ENCODE measurements around the gene LHX6. TPM values are rescaled to one million over a fixed set of nuclear protein-coding genes. Genes with fewer than 3 reads are reported as not detected.
A peak's percentile ranks its signal among the peaks of the same experiment; 100 is the strongest.

The LHX6 gene
- total RNA-seq, 1 donor from 2014 or later = 10.8 TPM

DNA sequence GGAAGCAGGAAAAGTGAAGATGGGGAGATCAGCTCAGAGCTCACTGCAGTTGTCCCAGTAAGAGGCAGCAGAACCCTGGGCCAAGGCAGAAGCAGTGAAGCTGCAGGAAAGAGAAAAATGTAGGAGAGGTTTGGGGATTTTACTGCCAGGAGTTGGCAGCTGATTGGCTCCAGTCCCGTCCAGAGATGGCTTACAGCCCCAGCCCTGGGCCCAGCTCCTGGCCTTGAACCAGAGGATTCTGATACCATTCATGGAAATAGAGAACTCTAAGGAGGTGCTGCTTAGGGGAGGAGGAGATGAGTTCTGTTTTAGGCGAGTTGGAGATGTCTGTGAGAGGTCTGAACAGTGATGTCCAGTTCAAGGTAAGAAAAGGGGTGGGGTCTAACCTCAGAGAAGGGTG lies 64.5 kb downstream of the LHX6 start:
- DNase-seq (ENCODE audit: low spot score) = no peak
- intact Hi-C loops (cut with DNase I) = no loop called here

DNA sequence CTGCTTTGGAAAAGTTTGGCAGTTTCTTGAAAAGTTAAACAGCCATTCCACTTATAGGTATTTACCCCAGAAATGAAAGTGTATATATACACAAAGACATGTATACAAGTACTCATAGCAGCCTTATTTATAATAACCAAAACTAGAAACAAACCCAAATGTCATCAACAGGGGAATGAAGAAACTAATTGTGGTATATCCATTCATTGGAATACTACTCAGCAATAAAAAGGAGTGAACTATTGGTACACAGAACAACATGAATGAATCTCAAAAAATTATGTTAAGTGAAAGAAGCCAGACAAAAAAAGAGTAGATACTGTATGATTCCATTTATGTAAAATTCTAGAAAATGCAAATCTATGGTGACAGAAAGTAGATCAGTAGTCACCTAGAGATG lies 66.3 kb downstream of the LHX6 start:
- intact Hi-C loops (cut with DNase I) = no loop called here

GRCh38 chr9:122159925-122160246 lies 68.9 kb downstream of the LHX6 start:
- intact Hi-C loops (cut with DNase I) = no loop called here
- no peak for DNase-seq (ENCODE audit: low spot score)

More for the DNA sequence above, 66.3 kb downstream of the LHX6 start:
- DNase-seq (ENCODE audit: low spot score) = no peak

DNA sequence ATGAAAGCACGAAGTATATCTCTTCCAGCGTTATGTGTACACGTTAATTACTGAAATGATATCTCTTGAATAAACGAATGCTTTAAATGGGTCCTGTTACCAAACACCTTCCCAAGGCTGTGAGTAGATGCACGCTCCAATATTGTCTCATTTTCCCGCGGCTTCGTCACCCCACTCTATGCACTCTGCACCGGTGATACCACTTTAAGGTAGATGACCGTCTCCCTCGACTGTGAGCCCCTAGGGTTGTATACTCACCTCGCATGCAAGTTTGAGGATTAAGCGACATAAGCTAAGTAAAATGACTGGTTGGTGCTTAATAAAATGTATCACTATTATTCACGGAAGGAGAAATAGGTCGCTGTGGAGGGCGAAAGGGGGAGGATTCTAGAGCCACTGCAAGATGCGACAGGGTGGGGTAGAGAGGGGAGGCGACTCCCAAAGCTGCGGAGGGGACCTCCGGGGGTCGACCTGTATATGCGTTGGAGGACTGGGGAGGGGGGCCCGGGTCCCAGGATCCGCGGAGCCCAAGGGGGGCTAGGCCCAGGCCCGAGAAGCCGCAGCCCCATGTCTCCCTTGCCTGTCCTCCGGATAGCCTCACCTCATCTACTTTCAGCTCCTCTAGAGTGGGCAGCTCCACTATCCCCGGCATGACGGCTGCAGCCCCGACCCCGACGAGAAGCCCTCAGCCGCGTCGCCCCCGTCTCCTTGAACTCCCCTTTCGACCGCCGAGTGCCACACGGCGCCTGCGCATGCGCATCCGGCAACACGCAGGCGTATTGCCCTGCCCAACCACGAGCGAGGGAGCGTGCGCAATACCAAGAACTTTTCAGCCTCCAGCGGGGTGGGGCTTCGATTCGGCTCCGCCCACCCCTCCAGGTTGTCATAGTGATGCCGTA lies 69.5 kb downstream of the LHX6 start, which contains the start of the genes MORN5 and NDUFA8:
Gene MORN5, plus strand, starts transcription at position 883 of the 899 bp plus-strand sequence. CDS start 65 bp downstream, outside the sequence.
Gene NDUFA8, minus strand, starts transcription at position 754 of the 899 bp plus-strand sequence. Its CDS starts 102 bp downstream, at position 652.
- DNase-seq (ENCODE audit: low spot score) = peak; percentile 95
- intact Hi-C loops (cut with DNase I) = no loop called here

DNA sequence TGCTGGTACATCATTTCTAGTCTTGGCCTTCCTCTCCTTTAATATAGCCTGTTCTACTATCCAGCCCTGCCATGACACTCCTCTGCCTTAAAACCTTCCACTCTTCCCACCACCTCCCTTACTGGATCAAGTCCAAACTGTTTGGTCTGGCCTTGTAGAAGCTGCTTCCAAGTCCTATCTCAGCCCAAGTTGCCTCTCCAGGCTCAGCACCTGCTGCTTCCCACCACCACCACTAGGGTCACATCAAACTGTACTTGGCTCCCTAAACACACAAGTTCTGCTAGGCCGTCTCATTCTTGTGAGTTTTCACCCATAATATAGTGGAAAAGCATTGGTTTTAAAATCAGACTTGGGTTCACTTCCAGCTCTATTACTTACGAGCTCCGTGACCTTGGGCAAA lies 70.6 kb downstream of the LHX6 start:
- DNase-seq (ENCODE audit: low spot score) = no peak
- intact Hi-C loops (cut with DNase I) = no loop called here

DNA sequence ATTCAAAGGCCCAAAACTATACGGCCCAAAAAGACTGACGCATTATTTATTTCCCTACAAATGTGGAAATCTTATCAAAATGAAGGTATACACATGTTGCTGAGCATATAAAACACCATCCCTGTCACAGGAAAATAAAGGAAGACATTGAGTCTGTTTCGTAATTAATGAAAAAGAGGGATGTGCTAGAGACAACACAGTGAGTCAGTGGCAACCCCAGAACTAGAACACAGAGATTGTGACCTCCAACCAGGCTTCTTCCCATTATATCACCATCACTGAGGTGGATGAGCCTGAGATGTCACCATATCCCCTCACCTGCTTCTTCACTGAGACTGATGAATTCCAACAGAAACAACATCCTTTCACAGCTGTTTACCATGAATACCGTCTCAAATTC lies 73.0 kb downstream of the LHX6 start:
- no peak for DNase-seq (ENCODE audit: low spot score)
- intact Hi-C loops (cut with DNase I) = no loop called here

Other genes with a start within 250 kb of the LHX6 start
- gene TTLL11, start 135.6 kb downstream of the LHX6 start, total RNA-seq = 12.6 TPM
- 230 TPM for gene NDUFA8, start 69.2 kb downstream of the LHX6 start, total RNA-seq
- not detected for gene MORN5, start 69.0 kb downstream of the LHX6 start, total RNA-seq
- 32.3 TPM for gene RBM18, start 35.9 kb upstream of the LHX6 start, total RNA-seq
- 35.9 TPM for gene MRRF, start 35.9 kb upstream of the LHX6 start, total RNA-seq
- 2.9 TPM for gene PTGS1, start 142.1 kb upstream of the LHX6 start, total RNA-seq
- not detected for gene OR1J1, start 249.0 kb upstream of the LHX6 start, total RNA-seq

All from cardiac septum (tissue), 1 donor.